Thyroid gland (tissue), 4 donors: ENCODE results near the gene ZNF541.

Experiments
- POLR2A ChIP-seq, 2 donors: fragments of 450-650 bp; IDR thresholded peaks; one replicate each; pipeline ENCODE4 v1.6.1; 2017; ENCODE audit warnings: antibody characterized with exemption in 2 of 2, mild to moderate bottlenecking in 2 of 2, moderate library complexity in 1 of 2
- TF ChIP-seq, protein P1 (sequence below), 6 experiments: fragments of 200-600 bp in 3 of 6; fragments of 450-650 bp in 3 of 6; sonication (generic) in 3 of 6; IDR thresholded peaks; one replicate each; pipeline ENCODE4 v1.5.1; 2016 to 2019; ENCODE audit warnings: antibody characterized with exemption in 6 of 6, mild to moderate bottlenecking in 2 of 6, inconsistent platforms in 1 of 6, moderate library complexity in 1 of 6

DNA sequence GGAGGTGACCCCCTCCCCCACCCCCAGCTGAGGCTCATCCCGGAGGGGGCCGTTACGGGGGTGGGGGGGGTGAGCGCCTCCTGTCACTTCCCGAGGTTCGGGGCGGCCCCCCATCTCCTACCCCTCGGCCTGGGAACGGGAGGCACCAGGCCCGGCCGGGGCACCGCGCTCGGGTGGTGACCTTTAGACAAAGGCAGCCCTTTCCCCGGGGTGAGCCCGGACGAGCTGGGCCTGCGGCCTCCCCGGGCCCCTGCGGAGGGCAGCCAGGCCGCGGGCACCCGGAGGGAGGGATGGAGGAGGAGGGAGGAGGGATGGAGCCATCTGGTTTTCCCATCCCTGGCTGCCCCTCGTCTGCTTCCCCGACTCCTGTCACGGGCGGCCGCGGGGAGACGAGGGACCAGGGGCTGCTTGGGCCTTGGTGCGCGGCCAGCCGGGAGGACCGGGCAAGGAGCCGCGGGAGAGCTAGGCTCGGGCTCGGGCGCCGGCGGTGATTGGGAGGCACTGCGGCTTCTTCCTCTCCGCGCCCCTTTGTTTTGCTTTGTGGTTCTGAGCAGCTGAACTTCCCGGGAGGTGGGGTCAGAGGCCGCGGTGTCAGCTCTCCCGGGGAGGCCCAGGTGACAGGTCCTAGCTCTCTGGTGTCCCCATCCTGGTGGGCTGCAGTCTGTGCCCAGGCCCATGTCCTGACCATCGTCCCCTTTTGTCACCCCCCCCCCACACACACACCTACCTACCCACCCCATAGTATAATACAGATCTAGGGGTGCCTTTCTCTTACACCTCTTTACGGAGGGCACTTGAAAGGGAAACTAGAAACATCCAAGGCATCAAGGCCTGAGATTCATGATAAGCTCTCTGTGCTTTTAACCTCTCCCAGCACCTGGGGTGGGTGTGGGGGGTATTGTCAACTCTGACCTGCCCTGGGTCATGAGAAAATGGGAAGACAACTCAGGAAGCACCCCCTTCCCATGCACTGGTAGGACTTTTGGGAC, 37.3 kb upstream of the ZNF541 start:
- TF ChIP-seq, protein P1, sequence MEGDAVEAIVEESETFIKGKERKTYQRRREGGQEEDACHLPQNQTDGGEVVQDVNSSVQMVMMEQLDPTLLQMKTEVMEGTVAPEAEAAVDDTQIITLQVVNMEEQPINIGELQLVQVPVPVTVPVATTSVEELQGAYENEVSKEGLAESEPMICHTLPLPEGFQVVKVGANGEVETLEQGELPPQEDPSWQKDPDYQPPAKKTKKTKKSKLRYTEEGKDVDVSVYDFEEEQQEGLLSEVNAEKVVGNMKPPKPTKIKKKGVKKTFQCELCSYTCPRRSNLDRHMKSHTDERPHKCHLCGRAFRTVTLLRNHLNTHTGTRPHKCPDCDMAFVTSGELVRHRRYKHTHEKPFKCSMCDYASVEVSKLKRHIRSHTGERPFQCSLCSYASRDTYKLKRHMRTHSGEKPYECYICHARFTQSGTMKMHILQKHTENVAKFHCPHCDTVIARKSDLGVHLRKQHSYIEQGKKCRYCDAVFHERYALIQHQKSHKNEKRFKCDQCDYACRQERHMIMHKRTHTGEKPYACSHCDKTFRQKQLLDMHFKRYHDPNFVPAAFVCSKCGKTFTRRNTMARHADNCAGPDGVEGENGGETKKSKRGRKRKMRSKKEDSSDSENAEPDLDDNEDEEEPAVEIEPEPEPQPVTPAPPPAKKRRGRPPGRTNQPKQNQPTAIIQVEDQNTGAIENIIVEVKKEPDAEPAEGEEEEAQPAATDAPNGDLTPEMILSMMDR (IDR thresholded peaks at IDR 0.05), result no peak
- TF ChIP-seq POLR2A (IDR thresholded peaks at IDR 0.05), result no peak
